CD8-positive, alpha-beta memory T cell (primary cell): ENCODE results near the gene PRELID2. TPM values are rescaled to one million over a fixed set of nuclear protein-coding genes. Genes with fewer than 3 reads are reported as not detected.
"Not testable (repeated sequence)": the region's sequence is repeated elsewhere in the genome, so short reads cannot be mapped to it uniquely, and the experiment has no call there.

Experiments
- CTCF ChIA-PET: fragments of 350-600 bp; sonication (Branson Sonifier 250); formaldehyde crosslinking; loops from one replicate; lab custom pipeline; 2021; ENCODE audit warnings: antibody characterized with exemption; lab: Charles Lee
- POLR2A ChIA-PET: fragments of 350-600 bp; sonication (Branson Sonifier 250); formaldehyde crosslinking; loops from one replicate; lab custom pipeline; 2021; ENCODE audit warnings: antibody characterized with exemption; lab: Charles Lee
- DNase-seq, 5 donors: peaks; one replicate each; pipeline versions ENCODE4 v3.0.0 to v3.0.0-alpha.2; 2020 to 2022; ENCODE audit warnings: mixed read lengths in 1 of 5
- H3K27ac ChIP-seq: one replicate; pipeline ENCODE4 v1.7.0; 2013; ENCODE audit warnings: low read depth, mild to moderate bottlenecking, low read length, moderate library complexity
- H3K27me3 ChIP-seq: 2 replicates; pipeline ENCODE4 v1.7.0; 2013; ENCODE audit warnings: low read length, mild to moderate bottlenecking; ENCODE audit not compliant: insufficient read depth, poor library complexity, severe bottlenecking
- H3K36me3 ChIP-seq: 2 replicates; pipeline ENCODE4 v1.7.0; 2013; ENCODE audit warnings: mild to moderate bottlenecking, low read length, moderate library complexity; ENCODE audit not compliant: insufficient read depth
- H3K4me1 ChIP-seq: 2 replicates; pipeline ENCODE4 v1.7.0; 2013; ENCODE audit warnings: mild to moderate bottlenecking, low read length, moderate library complexity; ENCODE audit not compliant: insufficient read depth
- H3K4me3 ChIP-seq: 2 replicates; pipeline ENCODE4 v1.7.0; 2013; ENCODE audit warnings: mild to moderate bottlenecking, low read length
- H3K9me3 ChIP-seq: 2 replicates; pipeline ENCODE4 v1.7.0; 2013; ENCODE audit warnings: mild to moderate bottlenecking, low read length
- H3K27ac Mint-ChIP-seq, 8 donors: one replicate each; pipeline ENCODE4 v1.8.0; 2020 to 2021; ENCODE audit warnings: mixed read lengths in 8 of 8, mild to moderate bottlenecking in 6 of 8, inconsistent platforms in 3 of 8, moderate library complexity in 3 of 8
- H3K27me3 Mint-ChIP-seq, 2 donors: one replicate each; pipeline ENCODE4 v1.8.0; 2020 to 2021; ENCODE audit warnings: mixed read lengths in 2 of 2, mild to moderate bottlenecking in 1 of 2, moderate library complexity in 1 of 2
- H3K36me3 Mint-ChIP-seq, 3 donors: one replicate each; pipeline ENCODE4 v1.8.0; 2020 to 2021; ENCODE audit warnings: mixed read lengths in 3 of 3, inconsistent platforms in 1 of 3, mild to moderate bottlenecking in 1 of 3
- H3K4me1 Mint-ChIP-seq, 3 donors: one replicate each; pipeline ENCODE4 v1.8.0; 2020 to 2021; ENCODE audit warnings: mixed read lengths in 3 of 3, inconsistent platforms in 1 of 3, mild to moderate bottlenecking in 1 of 3
- H3K4me3 Mint-ChIP-seq, 7 donors: one replicate each; pipeline ENCODE4 v1.8.0; 2020 to 2021; ENCODE audit warnings: mixed read lengths in 7 of 7, mild to moderate bottlenecking in 6 of 7, moderate library complexity in 4 of 7, inconsistent platforms in 2 of 7
- H3K9me3 Mint-ChIP-seq, 5 donors: one replicate each; pipeline ENCODE4 v1.8.0; 2020 to 2022; ENCODE audit warnings: mixed read lengths in 5 of 5, mild to moderate bottlenecking in 3 of 5, moderate library complexity in 2 of 5, inconsistent platforms in 1 of 5
- polyA plus RNA-seq: library from polyadenylated mRNA; unstranded; fragments of 300-500 nt; fragmentation: Illumina TruSeq; gene quantifications from one replicate; pipeline ENCODE4 v1.2.3, GENCODE V29; 2021
- total RNA-seq, 2 experiments: library from RNA; stranded (reverse); gene quantifications; one replicate each; pipeline ENCODE4 v1.2.3, GENCODE V29; 2021

PRELID2 gene
- total and polyA plus RNA-seq, 3 experiments from 2014 or later, result 0.92 to 1.6 (median 1.2) TPM

DNA sequence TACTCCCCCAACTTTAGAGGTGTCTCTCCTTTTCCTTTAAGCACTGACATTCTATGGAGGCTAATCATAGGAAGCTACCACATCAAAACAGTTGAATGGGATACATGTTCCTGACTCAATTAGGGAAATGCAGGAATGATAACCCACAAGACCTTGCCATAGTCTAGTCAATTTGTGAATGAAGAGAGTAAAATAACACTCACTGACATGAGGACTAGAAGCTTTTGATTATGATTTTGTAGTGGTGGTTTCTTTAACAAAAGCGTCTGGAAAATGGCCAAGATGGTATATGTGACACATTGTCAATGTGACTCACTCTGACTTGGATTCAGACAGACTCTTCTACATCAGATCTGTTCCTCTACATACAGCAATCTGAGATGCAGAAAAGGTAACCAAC, 13.7 kb upstream of the PRELID2 start:
- H3K27me3 ChIP-seq, result no peaks in the 10 kb centered on the region
- no peaks in the 10 kb centered on the region for H3K4me1 ChIP-seq
- no peak overlapping the region for H3K27ac Mint-ChIP-seq
- no peaks in the 10 kb centered on the region for H3K9me3 ChIP-seq
- H3K9me3 Mint-ChIP-seq, result peaks cover 0 to 5% (median 0%) of the 10 kb centered on the region in 5 donors
- ChIA-PET POLR2A (no interaction called here), CTCF (no interaction called here)
- DNase-seq, result no peak
- H3K36me3 Mint-ChIP-seq, result no peaks in the 10 kb centered on the region
- no peaks in the 10 kb centered on the region for H3K36me3 ChIP-seq
- H3K27ac ChIP-seq, result no peak overlapping the region
- H3K27me3 Mint-ChIP-seq, result peaks cover 6% of the 10 kb centered on the region in 2 donors
- no peak overlapping the region for H3K4me3 ChIP-seq
- H3K4me3 Mint-ChIP-seq, result no peak overlapping the region
- H3K4me1 Mint-ChIP-seq, result no peaks in the 10 kb centered on the region

DNA sequence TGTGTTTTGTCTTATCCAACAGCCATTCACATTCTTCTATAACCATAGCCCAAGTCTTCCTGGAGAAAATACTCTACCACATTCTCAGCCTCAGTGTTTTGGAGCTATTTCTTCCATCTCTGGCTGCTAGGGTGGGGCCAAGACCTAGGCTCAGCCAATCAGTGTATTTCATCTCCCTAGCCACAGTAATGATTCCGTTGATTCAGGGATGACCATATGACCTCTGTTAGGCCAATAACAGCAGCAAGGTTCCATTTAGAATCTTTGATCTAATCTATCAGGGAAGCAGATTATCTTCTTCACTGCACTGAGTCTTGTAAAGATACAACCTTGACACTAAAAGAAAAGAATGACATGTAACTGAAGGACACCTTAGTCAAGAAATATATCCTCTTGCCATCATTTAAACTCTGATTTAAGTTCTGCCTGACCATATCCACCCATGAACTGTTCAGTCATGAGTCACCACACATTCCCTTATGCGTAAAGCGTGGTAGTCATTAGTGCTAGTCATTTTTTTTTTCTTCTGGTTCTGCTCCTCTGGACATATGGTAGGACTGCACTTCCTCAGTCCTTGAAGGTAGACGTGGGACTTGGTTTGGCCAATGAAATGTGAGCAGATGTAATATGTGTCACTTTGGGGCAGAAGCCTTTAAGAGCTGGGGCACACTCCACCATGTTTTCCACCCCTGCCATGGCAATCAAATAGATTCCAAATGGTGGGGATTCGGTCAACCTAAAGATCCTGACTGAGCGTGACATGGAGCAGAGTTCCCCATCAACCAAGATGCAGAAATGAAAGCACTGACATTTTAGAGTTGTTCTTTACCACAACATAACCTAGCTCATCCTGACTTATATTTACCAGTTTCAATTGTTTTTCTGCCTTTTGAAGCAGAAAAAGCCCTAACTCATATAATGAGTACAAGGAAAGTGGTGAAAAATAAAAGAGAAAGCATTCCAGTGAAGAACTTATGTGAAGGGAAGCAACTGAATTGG, 12.7 kb upstream of the PRELID2 start:
- H3K27ac ChIP-seq, result no peak overlapping the region
- ChIA-PET CTCF (no interaction called here), POLR2A (no interaction called here)
- Mint-ChIP-seq H3K36me3 (no peaks in the 10 kb centered on the region), H3K27me3 (peaks cover 6 to 8% of the 10 kb centered on the region in 2 donors), H3K4me3 (no peak overlapping the region), H3K9me3 (peaks cover 0 to 5% (median 0%) of the 10 kb centered on the region in 5 donors), H3K4me1 (no peaks in the 10 kb centered on the region), H3K27ac (no peak overlapping the region)
- H3K36me3 ChIP-seq, result no peaks in the 10 kb centered on the region
- H3K4me3 ChIP-seq, result no peak overlapping the region
- H3K4me1 ChIP-seq, result no peaks in the 10 kb centered on the region
- no peak for DNase-seq
- no peaks in the 10 kb centered on the region for H3K9me3 ChIP-seq
- H3K27me3 ChIP-seq, result no peaks in the 10 kb centered on the region

DNA sequence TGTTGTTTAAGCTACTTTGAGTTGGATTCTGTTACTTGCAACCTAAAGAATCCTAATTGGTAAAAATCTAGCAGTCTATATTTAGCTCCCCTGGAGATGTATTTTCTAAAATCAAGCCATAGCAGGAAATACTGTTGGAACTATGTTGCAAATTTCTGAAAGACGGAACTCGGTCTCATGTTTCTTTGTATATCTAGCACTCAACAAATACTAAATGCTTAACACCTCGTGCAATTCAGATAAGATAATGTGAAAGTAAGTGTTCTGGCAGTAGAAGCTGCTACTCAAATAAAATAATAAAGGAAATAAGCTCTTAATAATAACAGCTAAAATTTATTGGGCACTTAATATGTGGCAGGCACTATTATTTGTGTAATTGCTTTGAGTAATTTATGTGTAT, 10.9 kb upstream of the PRELID2 start:
- H3K9me3 Mint-ChIP-seq, result peaks cover 0 to 5% (median 0%) of the 10 kb centered on the region in 5 donors
- no peaks in the 10 kb centered on the region for H3K9me3 ChIP-seq
- peaks cover 6 to 8% of the 10 kb centered on the region in 2 donors for H3K27me3 Mint-ChIP-seq
- H3K27ac ChIP-seq, result no peak overlapping the region
- no peaks in the 10 kb centered on the region for H3K4me1 ChIP-seq
- H3K27me3 ChIP-seq, result no peaks in the 10 kb centered on the region
- CTCF ChIA-PET, result no interaction called here
- H3K4me3 Mint-ChIP-seq, result no peak overlapping the region
- H3K4me3 ChIP-seq, result no peak overlapping the region
- H3K27ac Mint-ChIP-seq, result no peak overlapping the region
- H3K36me3 ChIP-seq, result no peaks in the 10 kb centered on the region
- H3K4me1 Mint-ChIP-seq, result no peaks in the 10 kb centered on the region
- POLR2A ChIA-PET, result no interaction called here
- no peaks in the 10 kb centered on the region for H3K36me3 Mint-ChIP-seq
- DNase-seq, result no peak

DNA sequence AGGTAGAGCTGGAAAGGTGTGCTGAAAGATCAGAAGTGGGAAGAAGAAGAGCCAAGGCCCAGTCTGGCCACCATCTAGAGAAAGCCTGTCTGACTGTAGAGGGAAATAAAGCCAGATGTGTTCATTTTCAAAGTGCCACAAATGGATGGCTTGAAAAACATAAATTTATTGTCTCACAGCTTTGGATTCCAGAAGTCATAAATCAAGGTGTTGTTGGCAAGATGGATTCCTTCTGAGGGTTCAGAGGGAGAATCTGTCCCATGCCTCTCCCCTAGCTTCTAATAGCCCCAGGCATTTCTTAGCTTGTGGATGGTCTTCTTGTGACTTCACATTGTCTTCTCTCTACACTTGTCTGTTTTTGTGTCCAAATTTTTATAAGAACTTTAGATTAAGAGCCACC, 6.2 kb upstream of the PRELID2 start:
- peaks cover 5 to 7% of the 10 kb centered on the region in 2 donors for H3K27me3 Mint-ChIP-seq

DNA sequence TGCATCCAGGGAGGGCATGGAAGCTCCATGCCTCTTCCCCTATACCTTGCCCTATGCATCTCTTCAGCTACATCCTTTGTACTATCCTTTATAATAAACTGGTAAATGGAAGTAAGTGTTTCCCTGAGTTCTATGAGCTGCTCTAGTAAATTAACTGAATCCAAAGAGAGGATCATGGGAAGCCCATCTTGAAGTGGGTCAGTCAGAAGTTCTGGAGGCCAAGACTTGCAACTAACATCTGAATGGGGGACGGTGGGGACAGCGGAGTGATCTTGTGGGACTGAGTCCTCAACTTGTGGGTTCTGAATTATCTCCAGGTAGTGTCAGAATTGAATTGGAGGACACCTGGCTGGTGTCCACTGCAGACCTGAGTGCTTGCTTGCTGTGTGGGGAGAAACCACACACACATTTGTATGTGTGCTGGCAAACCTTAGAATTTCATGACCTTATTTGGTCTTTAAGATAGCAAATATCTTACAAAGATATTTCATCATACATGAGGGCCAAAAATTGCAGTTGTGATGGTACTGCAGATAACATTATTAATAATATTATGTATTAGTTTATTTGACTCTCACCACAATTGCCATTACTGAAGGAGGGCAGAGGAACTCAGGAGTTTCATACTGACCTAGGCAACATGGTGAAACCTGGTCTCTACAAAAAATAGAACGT, 5.5 kb upstream of the PRELID2 start:
- H3K27me3 ChIP-seq, result no peaks in the 10 kb centered on the region
- H3K4me3 ChIP-seq, result no peak overlapping the region
- H3K4me1 Mint-ChIP-seq, result peaks cover 5 to 9% (median 6%) of the 10 kb centered on the region in 3 donors
- peaks cover 0 to 3% (median 0%) of the 10 kb centered on the region in 5 donors for H3K9me3 Mint-ChIP-seq
- H3K36me3 ChIP-seq, result no peaks in the 10 kb centered on the region
- H3K9me3 ChIP-seq, result no peaks in the 10 kb centered on the region
- DNase-seq, result no peak
- no peaks in the 10 kb centered on the region for H3K36me3 Mint-ChIP-seq
- H3K27me3 Mint-ChIP-seq, result peaks cover 8 to 9% of the 10 kb centered on the region in 2 donors
- CTCF ChIA-PET, result no interaction called here
- H3K27ac ChIP-seq, result no peak overlapping the region
- no peaks in the 10 kb centered on the region for H3K4me1 ChIP-seq
- H3K4me3 Mint-ChIP-seq, result no peak overlapping the region
- H3K27ac Mint-ChIP-seq, result no peak overlapping the region
- POLR2A ChIA-PET, result no interaction called here

More for the DNA sequence above, 6.2 kb upstream of the PRELID2 start:
- Mint-ChIP-seq H3K4me3 (no peak overlapping the region), H3K9me3 (peaks cover 0 to 3% (median 0%) of the 10 kb centered on the region in 5 donors), H3K27ac (no peak overlapping the region), H3K4me1 (peaks cover 0 to 5% (median 2%) of the 10 kb centered on the region in 3 donors), H3K36me3 (no peaks in the 10 kb centered on the region)
- H3K27ac ChIP-seq, result no peak overlapping the region
- no peak for DNase-seq
- no peaks in the 10 kb centered on the region for H3K9me3 ChIP-seq
- no peaks in the 10 kb centered on the region for H3K4me1 ChIP-seq
- no peaks in the 10 kb centered on the region for H3K27me3 ChIP-seq
- ChIA-PET POLR2A (no interaction called here), CTCF (no interaction called here)
- no peaks in the 10 kb centered on the region for H3K36me3 ChIP-seq
- no peak overlapping the region for H3K4me3 ChIP-seq

DNA sequence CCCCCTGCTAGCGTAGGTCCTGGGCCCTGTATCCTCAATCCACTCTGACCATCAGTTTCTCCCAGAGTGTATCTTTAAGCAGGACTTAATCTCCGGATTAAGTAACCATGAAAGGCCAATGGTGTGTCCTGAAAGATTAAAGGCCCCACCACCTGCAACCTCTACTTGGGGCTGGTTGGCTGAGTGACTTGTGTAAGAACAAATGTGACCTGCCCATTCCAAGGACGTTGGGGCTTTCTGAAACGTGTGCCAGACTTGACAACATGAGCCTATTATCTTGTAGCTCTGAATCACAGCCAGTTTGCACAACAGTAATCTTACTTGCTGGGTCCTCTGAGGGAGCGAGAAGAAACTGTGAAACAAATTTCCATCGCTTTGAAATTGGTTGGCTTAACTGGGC, 3.1 kb upstream of the PRELID2 start:
- Mint-ChIP-seq H3K4me1 (peaks cover 8 to 20% (median 11%) of the 10 kb centered on the region in 3 donors), H3K9me3 (peaks cover 0 to 3% (median 0%) of the 10 kb centered on the region in 5 donors), H3K27ac (no peak overlapping the region), H3K4me3 (no peak overlapping the region), H3K27me3 (peaks cover 9 to 16% of the 10 kb centered on the region in 2 donors), H3K36me3 (no peaks in the 10 kb centered on the region)
- no peak overlapping the region for H3K4me3 ChIP-seq
- no peaks in the 10 kb centered on the region for H3K4me1 ChIP-seq
- H3K27ac ChIP-seq, result no peak overlapping the region
- H3K9me3 ChIP-seq, result no peaks in the 10 kb centered on the region
- no peaks in the 10 kb centered on the region for H3K27me3 ChIP-seq
- no peaks in the 10 kb centered on the region for H3K36me3 ChIP-seq
- DNase-seq, result no peak
- ChIA-PET CTCF (no interaction called here), POLR2A (no interaction called here)

DNA sequence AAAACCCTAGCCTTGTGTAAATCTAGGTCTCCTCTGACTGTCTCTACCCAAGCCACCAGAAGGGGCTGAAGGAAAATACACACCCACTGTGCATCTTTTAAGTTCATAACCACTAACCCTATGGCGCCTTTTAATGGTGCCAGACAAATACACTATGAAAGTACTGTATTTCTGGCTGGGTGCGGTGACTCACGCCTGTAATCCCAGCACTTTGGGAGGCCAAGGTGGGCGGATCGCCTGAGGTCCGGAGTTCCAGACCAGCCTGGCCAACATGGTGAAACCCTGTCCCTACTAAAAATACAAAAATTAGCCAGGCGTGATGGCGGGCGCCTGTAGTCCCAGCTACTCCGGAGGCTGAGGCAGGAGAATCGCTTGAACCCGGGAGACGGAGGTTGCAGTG, 1.1 kb upstream of the PRELID2 start:
- peaks cover 8 to 20% (median 11%) of the 10 kb centered on the region in 3 donors for H3K4me1 Mint-ChIP-seq
- H3K9me3 ChIP-seq, H3K9me3 Mint-ChIP-seq, DNase-seq, H3K27ac Mint-ChIP-seq, CTCF ChIA-PET, POLR2A ChIA-PET, H3K27me3 ChIP-seq, H3K4me3 ChIP-seq, H3K36me3 ChIP-seq, H3K4me1 ChIP-seq, H3K27ac ChIP-seq, H3K36me3 Mint-ChIP-seq: not testable (repeated sequence)
- peaks cover 7 to 16% of the 10 kb centered on the region in 2 donors for H3K27me3 Mint-ChIP-seq
- H3K4me3 Mint-ChIP-seq, result peak overlapping the region in 4 of 7 donors; percentile 4 to 77 (median 11)

DNA sequence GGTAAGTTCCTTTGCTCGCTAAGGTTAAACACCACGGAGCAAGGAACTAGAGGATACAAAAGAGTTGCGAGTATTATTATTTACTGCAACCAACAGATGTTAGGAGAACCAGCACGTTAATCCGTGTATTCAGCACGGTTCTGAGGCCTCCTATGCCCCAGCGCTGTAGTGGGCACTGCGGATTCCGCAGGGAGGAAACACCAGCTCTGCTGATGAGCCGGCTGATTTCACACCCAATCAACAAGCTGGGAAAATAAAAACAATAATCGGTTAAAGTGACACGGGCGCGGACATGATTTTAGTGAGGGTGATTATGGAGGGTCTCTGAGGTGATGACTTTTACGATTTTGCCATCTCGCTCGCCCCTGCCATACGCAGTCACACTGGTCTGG, 702 bp upstream of the PRELID2 start:
- Histone ChIP-seq H3K27ac (peak overlapping the region; percentile 71), H3K4me3 (peak overlapping the region; percentile 25), H3K4me1 (no peaks in the 10 kb centered on the region), H3K9me3 (no peaks in the 10 kb centered on the region), H3K27me3 (no peaks in the 10 kb centered on the region), H3K36me3 (no peaks in the 10 kb centered on the region)
- peaks cover 7 to 16% of the 10 kb centered on the region in 2 donors for H3K27me3 Mint-ChIP-seq
- no peak overlapping the region for H3K27ac Mint-ChIP-seq
- H3K36me3 Mint-ChIP-seq, result no peaks in the 10 kb centered on the region
- DNase-seq, result no peak
- H3K4me1 Mint-ChIP-seq, result peaks cover 8 to 20% (median 11%) of the 10 kb centered on the region in 3 donors
- POLR2A ChIA-PET, result no interaction called here
- H3K9me3 Mint-ChIP-seq, result peaks cover 0 to 5% (median 0%) of the 10 kb centered on the region in 5 donors
- CTCF ChIA-PET, result no interaction called here
- H3K4me3 Mint-ChIP-seq, result peak overlapping the region; percentile 58 to 77 (median 70)
